ENCODE results near the gene DEGS1. TPM values are rescaled to one million over a fixed set of nuclear protein-coding genes. Genes with fewer than 3 reads are reported as not detected.

The DEGS1 gene
- total and polyA plus RNA-seq, 8 donors, result 9.0 to 22.7 (median 11.0) TPM

DNA sequence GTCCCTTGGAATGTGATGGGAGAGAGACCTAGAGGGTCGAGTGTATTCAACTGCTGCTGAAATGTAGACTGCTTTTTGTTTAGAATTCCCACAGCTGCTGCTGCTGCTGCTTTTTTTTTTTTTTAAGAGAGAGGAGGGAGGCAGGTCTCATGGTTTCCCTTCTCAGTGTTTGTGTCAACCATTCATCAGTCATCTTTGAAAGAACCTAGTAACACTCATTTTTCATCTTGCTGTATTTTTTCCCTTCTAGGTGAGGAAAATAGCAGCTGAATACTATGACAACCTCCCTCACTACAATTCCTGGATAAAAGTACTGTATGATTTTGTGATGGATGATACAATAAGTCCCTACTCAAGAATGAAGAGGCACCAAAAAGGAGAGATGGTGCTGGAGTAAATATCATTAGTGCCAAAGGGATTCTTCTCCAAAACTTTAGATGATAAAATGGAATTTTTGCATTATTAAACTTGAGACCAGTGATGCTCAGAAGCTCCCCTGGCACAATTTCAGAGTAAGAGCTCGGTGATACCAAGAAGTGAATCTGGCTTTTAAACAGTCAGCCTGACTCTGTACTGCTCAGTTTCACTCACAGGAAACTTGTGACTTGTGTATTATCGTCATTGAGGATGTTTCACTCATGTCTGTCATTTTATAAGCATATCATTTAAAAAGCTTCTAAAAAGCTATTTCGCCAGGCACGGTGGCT is 9.2 kb downstream of the DEGS1 start:
- TF ChIP-seq, protein P1, sequence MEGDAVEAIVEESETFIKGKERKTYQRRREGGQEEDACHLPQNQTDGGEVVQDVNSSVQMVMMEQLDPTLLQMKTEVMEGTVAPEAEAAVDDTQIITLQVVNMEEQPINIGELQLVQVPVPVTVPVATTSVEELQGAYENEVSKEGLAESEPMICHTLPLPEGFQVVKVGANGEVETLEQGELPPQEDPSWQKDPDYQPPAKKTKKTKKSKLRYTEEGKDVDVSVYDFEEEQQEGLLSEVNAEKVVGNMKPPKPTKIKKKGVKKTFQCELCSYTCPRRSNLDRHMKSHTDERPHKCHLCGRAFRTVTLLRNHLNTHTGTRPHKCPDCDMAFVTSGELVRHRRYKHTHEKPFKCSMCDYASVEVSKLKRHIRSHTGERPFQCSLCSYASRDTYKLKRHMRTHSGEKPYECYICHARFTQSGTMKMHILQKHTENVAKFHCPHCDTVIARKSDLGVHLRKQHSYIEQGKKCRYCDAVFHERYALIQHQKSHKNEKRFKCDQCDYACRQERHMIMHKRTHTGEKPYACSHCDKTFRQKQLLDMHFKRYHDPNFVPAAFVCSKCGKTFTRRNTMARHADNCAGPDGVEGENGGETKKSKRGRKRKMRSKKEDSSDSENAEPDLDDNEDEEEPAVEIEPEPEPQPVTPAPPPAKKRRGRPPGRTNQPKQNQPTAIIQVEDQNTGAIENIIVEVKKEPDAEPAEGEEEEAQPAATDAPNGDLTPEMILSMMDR (IDR thresholded peaks at IDR 0.05), result no peak
- WGBS, 2 donors, result 82 to 84% methylated on average over 5 of the region's 5 CpGs

DNA sequence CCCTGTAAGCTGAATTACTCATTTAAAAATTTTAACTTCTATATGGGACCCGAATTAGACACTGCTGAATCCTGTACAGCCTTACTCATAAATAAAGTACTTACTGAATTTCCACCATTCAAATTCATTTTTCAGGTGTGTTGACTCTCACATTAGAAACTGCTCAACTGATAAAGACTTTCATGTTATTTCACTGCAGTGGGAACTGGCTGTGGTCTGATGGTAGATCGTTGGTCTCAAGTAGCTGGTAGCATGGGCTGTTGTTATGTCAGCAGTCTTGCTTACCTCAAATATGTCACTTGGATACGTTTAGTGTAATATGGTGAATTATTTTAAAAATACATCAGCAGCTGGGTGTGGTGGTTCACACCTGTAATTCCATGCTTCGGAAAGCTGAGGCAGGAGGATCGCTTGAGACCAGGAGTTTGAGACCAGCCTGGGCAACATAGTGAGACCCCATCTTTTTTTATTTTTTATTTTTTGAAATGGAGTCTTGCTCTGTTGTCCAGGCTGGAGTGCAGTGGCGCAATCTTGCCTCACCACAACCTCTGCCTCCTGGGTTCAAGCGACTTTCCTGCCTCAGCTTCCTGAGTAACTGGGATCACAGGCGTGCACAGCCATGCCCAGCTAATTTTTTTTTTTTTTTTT is 10.4 kb downstream of the DEGS1 start:
- Histone ChIP-seq H3K36me3 (peaks cover 0 to 7% (median 0%) of the 10 kb centered on the region in 3 donors), H3K9me3 (no peaks in the 10 kb centered on the region), H3K27me3 (no peaks in the 10 kb centered on the region), H3K27ac (no peak overlapping the region), H3K4me3 (no peak overlapping the region), H3K4me1 (no peaks in the 10 kb centered on the region)
- no peak for ATAC-seq
- 92 to 94% methylated on average over 8 of the region's 8 CpGs for WGBS, 2 donors
- intact Hi-C loops (cut with DNase I), result no loop called here
- TF ChIP-seq, protein P1 (IDR thresholded peaks at IDR 0.05), result no peak
- DNase-seq, result no peak
- FAIRE-seq, result no peak

More for the DNA sequence above, 9.2 kb downstream of the DEGS1 start:
- no peak for ATAC-seq
- H3K4me3 ChIP-seq, result no peak overlapping the region
- peaks cover 0 to 7% (median 0%) of the 10 kb centered on the region in 3 donors for H3K36me3 ChIP-seq
- H3K4me1 ChIP-seq, result no peaks in the 10 kb centered on the region
- no peak for FAIRE-seq
- no peaks in the 10 kb centered on the region for H3K9me3 ChIP-seq
- no peak overlapping the region for H3K27ac ChIP-seq
- intact Hi-C loops (cut with DNase I), result no loop called here
- DNase-seq, result no peak
- no peaks in the 10 kb centered on the region for H3K27me3 ChIP-seq

DNA sequence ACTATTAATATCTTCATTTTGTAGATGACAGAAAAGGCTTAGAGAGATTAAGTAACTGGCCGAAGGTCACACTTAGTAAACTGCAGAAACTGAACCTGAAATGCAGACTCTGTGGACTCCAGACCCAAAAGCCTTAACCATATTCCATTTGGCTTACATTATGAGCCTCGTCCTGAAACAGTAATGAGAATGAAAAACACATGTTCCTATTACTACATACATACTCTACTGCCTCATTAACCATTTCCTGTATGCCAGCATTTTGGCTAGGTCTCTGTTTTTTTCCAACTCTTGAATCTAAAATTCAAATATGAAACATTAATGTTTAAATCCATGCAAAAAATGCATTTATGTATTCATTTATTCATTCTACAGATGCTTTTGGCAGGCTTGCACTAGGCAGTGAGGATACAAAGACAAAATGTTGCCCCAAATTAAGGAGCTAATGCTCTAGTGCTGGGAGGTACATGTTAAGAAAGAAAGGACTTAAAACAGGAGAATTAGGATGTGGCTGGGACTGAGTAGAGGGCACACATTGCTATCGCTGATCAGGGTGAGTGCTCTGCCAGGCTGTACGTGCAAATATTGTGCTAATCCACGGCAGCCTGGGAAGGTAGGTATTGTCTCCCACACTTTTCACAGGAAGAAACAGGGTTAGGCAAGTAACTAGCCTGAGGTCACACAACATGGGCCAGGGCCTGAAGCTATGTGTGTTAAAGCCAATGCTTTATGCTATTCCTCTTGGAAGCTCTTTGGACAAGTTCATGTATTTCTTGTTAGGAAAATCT is 14.0 kb downstream of the DEGS1 start:
- intact Hi-C loops (cut with DNase I), result no loop called here
- TF ChIP-seq, protein P1 (IDR thresholded peaks at IDR 0.05), result no peak
- Histone ChIP-seq H3K9me3 (no peaks in the 10 kb centered on the region), H3K27ac (no peak overlapping the region), H3K36me3 (peaks cover 0 to 7% (median 0%) of the 10 kb centered on the region in 3 donors), H3K4me3 (no peak overlapping the region), H3K27me3 (no peaks in the 10 kb centered on the region), H3K4me1 (no peaks in the 10 kb centered on the region)
- WGBS, 2 donors, result 39 to 44% methylated on average over 5 of the region's 5 CpGs
- FAIRE-seq, result no peak
- DNase-seq, result no peak
- ATAC-seq, result peak in 2 of 4 donors; percentile 41 to 43

DNA sequence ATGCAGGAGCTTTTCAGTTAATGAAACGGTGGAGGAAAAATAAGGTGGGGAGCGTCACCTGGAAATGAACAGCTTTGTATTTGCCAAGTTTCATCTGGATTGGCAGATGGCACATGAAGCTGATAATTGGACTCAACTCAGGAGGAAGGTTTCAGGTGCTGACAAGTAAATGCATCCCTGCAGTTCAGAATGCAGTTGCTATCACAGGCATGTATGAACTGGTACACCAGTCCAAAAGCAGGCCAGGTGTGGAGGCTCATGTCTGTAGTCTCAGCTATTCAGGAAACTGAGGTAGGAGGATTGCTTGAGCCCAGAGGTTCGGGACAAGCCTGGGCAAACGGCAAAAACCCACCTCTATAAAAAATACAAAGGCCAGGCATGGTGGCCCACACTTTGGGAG is 15.5 kb downstream of the DEGS1 start:
- intact Hi-C loops (cut with DNase I), result no loop called here
- Histone ChIP-seq H3K36me3 (no peaks in the 10 kb centered on the region), H3K27me3 (no peaks in the 10 kb centered on the region), H3K4me3 (no peak overlapping the region), H3K27ac (no peak overlapping the region), H3K9me3 (no peaks in the 10 kb centered on the region), H3K4me1 (no peaks in the 10 kb centered on the region)
- TF ChIP-seq, protein P1 (IDR thresholded peaks at IDR 0.05), result no peak
- ATAC-seq, result no peak
- no peak for DNase-seq
- 85 to 90% methylated on average over 4 of the region's 4 CpGs for WGBS, 2 donors
- no peak for FAIRE-seq
